Endothelial cell of umbilical vein (primary cell): Measurements from ENCODE around the gene AGTPBP1. TPM values are rescaled to one million over a fixed set of nuclear protein-coding genes. Genes with fewer than 3 reads are reported as not detected.

Experiments used
- BruUV-seq: library from RNA; stranded (reverse); fragments of 400-500 nt; replicated peaks from 2 replicates; lab custom pipeline; 2021; lab: Mats Ljungman, UMichigan
- CTCF ChIA-PET: fragments of 300-600, 350-600 bp; sonication (Branson Sonifier 250); formaldehyde crosslinking; loops from one replicate; lab custom pipeline; 2021; ENCODE audit warnings: antibody characterized with exemption, inconsistent platforms; lab: Charles Lee
- POLR2A ChIA-PET: fragments of 300-600, 350-600 bp; sonication (Branson Sonifier 250); formaldehyde crosslinking; loops from one replicate; lab custom pipeline; 2021; ENCODE audit warnings: antibody characterized with exemption, inconsistent platforms; lab: Charles Lee
- DNase-seq: peaks from one replicate; pipeline ENCODE4 v3.0.0-alpha.2; 2011; ENCODE audit warnings: low read depth, low spot score
- FAIRE-seq: peaks from 2 replicates; lab custom pipeline; 2011; peaks lifted over from hg19 to GRCh38; lab: Jason Lieb, UNC
- H2AFZ ChIP-seq: 2 replicates; pipeline ENCODE4 v1.6.0; 2012; ENCODE audit warnings: low read depth, low read length, control low read depth, inconsistent platforms
- H3K27ac ChIP-seq: 2 replicates; pipeline ENCODE4 v1.5.1; 2011; ENCODE audit warnings: low read depth, mild to moderate bottlenecking, control low read depth, low read length, moderate library complexity; ENCODE audit not compliant: insufficient read depth
- H3K27me3 ChIP-seq, 2 experiments: 2 replicates each; pipeline versions ENCODE4 v1.6.0 to v1.6.1; 2011; ENCODE audit warnings: low read length in 2 of 2, mixed read lengths in 1 of 2; ENCODE audit not compliant: control insufficient read depth in 2 of 2, insufficient read depth in 2 of 2
- H3K36me3 ChIP-seq, 2 experiments: 2 replicates in 1 of 2; 3 replicates in 1 of 2; pipeline ENCODE4 v1.5.1; 2011; ENCODE audit warnings: low read length in 2 of 2, mild to moderate bottlenecking in 1 of 2, moderate library complexity in 1 of 2; ENCODE audit not compliant: control insufficient read depth in 2 of 2, insufficient read depth in 2 of 2; ENCODE audit errors: extremely low read depth in 1 of 2
- H3K4me1 ChIP-seq: 3 replicates; pipeline ENCODE4 v1.5.1; 2011; ENCODE audit warnings: mild to moderate bottlenecking, low read length; ENCODE audit not compliant: control insufficient read depth, insufficient read depth; ENCODE audit errors: extremely low read depth
- H3K4me2 ChIP-seq: 2 replicates; pipeline ENCODE4 v1.6.1; 2011; ENCODE audit warnings: low read length, control low read depth, mixed read lengths; ENCODE audit not compliant: insufficient read depth
- H3K4me3 ChIP-seq, 3 experiments: fragments of 200-600 bp in 1 of 3; sonication (generic), shearing (Covaris generic) in 1 of 3; replicated peaks in 1 of 3; 2 replicates each; pipeline ENCODE4 v1.5.1; 2011 to 2016; ENCODE audit warnings: control low read depth in 3 of 3, low read length in 3 of 3, mild to moderate bottlenecking in 2 of 3, inconsistent platforms in 1 of 3, low read depth in 1 of 3, moderate library complexity in 1 of 3; ENCODE audit not compliant: insufficient read depth in 1 of 3
- H3K79me2 ChIP-seq: 2 replicates; pipeline ENCODE4 v1.6.0; 2012; ENCODE audit warnings: low read length, inconsistent platforms; ENCODE audit not compliant: control insufficient read depth, insufficient read depth
- H3K9ac ChIP-seq: replicated peaks from 2 replicates; pipeline ENCODE3; 2011; ENCODE audit warnings: low read length, control low read depth; ENCODE audit not compliant: insufficient read depth; ENCODE audit errors: extremely low read depth
- H3K9me1 ChIP-seq: replicated peaks from 3 replicates; pipeline ENCODE4 v1.6.0; 2011; ENCODE audit warnings: mild to moderate bottlenecking, low read length; ENCODE audit not compliant: control insufficient read depth, insufficient read depth; ENCODE audit errors: extremely low read depth
- H3K9me3 ChIP-seq: replicated peaks from 2 replicates; pipeline ENCODE4 v1.5.1; 2012; ENCODE audit warnings: low read length, inconsistent platforms; ENCODE audit not compliant: control insufficient read depth, insufficient read depth
- H4K20me1 ChIP-seq: replicated peaks from 2 replicates; pipeline ENCODE3; 2011; ENCODE audit warnings: mild to moderate bottlenecking, low read length; ENCODE audit not compliant: control insufficient read depth, insufficient read depth; ENCODE audit errors: extremely low read depth
- CTCF ChIP-seq, 2 donors: IDR thresholded peaks; 1 replicate in 1 of 2; 2 replicates in 1 of 2; pipeline ENCODE4 v1.5.1; 2011; ENCODE audit warnings: low read length in 2 of 2, mild to moderate bottlenecking in 2 of 2, moderate library complexity in 2 of 2, control low read depth in 1 of 2, inconsistent platforms in 1 of 2, low read depth in 1 of 2; ENCODE audit not compliant: insufficient read depth in 1 of 2; ENCODE audit errors: extremely low read depth in 1 of 2
- EZH2 ChIP-seq: IDR thresholded peaks from 2 replicates; pipeline ENCODE4 v1.6.1; 2012; ENCODE audit warnings: borderline replicate concordance, low read depth, mild to moderate bottlenecking, moderate library complexity, low read length, inconsistent platforms; ENCODE audit not compliant: severe bottlenecking
- FOS ChIP-seq: IDR thresholded peaks from 2 replicates; pipeline ENCODE4 v1.6.1; 2011; ENCODE audit warnings: mild to moderate bottlenecking, low read length, moderate library complexity, borderline replicate concordance; ENCODE audit not compliant: insufficient read depth
- GATA2 ChIP-seq: IDR thresholded peaks from 2 replicates; pipeline ENCODE4 v1.7.0; 2011; ENCODE audit warnings: low read depth, mild to moderate bottlenecking, moderate library complexity, mixed read lengths, low read length; ENCODE audit not compliant: insufficient read length, insufficient read depth
- JUN ChIP-seq: IDR thresholded peaks from 2 replicates; pipeline ENCODE4 v1.6.1; 2011; ENCODE audit warnings: borderline replicate concordance, low read depth; ENCODE audit not compliant: insufficient read length, insufficient read depth
- MAX ChIP-seq: IDR thresholded peaks from 2 replicates; pipeline ENCODE4 v1.6.1; 2011; ENCODE audit not compliant: insufficient read depth, insufficient read length
- MYC ChIP-seq: IDR thresholded peaks from one replicate; pipeline ENCODE4 v1.6.1; 2011; ENCODE audit warnings: mild to moderate bottlenecking, low read depth, low read length
- POLR2A ChIP-seq: IDR thresholded peaks from 2 replicates; pipeline ENCODE4 v1.6.1; 2012; ENCODE audit warnings: low read depth, mild to moderate bottlenecking, control low read depth, low read length
- POLR2AphosphoS5 ChIP-seq: IDR thresholded peaks from 2 replicates; pipeline ENCODE4 v1.6.1; 2012; ENCODE audit warnings: low read depth, mild to moderate bottlenecking, control low read depth, low read length, moderate library complexity; ENCODE audit not compliant: insufficient read depth
- dilution Hi-C: fragments of 300-500 bp; cut with MboI; formaldehyde crosslinking; loops from one replicate; pipeline ENCODE4 v1.15.0; 2019; ENCODE audit warnings: low sequenced_read_pairs; ENCODE audit not compliant: extremely low pct_ligation_motif_present
- intact Hi-C: fragments of 100-400 bp; cut with micrococcal nuclease; formaldehyde crosslinking; loops from one replicate; pipeline ENCODE4 v1.10.0; 2022
- polyA plus RNA-seq, 4 experiments: library from polyadenylated mRNA; depleted of rRNA in 3 of 4; stranded (reverse) in 3 of 4; unstranded in 1 of 4; fragments of >200 nt; gene quantifications; 2 replicates each; pipeline versions ENCODE4 v1.2.1 to v1.2.3, GENCODE V29; 2011 to 2012; ENCODE audit warnings: missing spikeins in 1 of 4
- total RNA-seq: library from RNA; stranded (reverse); gene quantifications from 2 replicates; pipeline ENCODE4 v1.2.3, GENCODE V29; 2021

AGTPBP1 gene
- total and polyA plus RNA-seq, 2 donors (not counting 3 experiments of a cell fraction or from before 2014, with no cell fraction given), result 4.2 to 18.4 TPM

GRCh38 chr9:85630676-85631075 lies 111.1 kb downstream of the AGTPBP1 start:
- Histone ChIP-seq H3K9me3 (no peaks in the 10 kb centered on the region), H2AFZ (no peak overlapping the region), H4K20me1 (no peaks in the 10 kb centered on the region), H3K27me3 (no peaks in the 10 kb centered on the region), H3K4me1 (no peaks in the 10 kb centered on the region), H3K79me2 (no peaks in the 10 kb centered on the region), H3K9ac (no peak overlapping the region), H3K27ac (no peak overlapping the region), H3K4me2 (no peak overlapping the region), H3K36me3 (no peaks in the 10 kb centered on the region), H3K9me1 (no peaks in the 10 kb centered on the region), H3K4me3 (no peak overlapping the region)
- intact Hi-C loops, result no loop called here
- CTCF ChIA-PET, result no interaction called here
- POLR2A ChIA-PET, result no interaction called here
- dilution Hi-C loops, result no loop called here
- DNase-seq (no peak), FAIRE-seq (no peak)
- no TSS peak for BruUV-seq
- TF ChIP-seq POLR2A (no peak), CTCF (IDR thresholded peaks at IDR 0.05; ENCODE audit: extremely low read depth in 1 of 2, insufficient read depth in 1 of 2, low read depth in 1 of 2, low read length in 2 of 2) (no peak), EZH2 (no peak), FOS (no peak), JUN (no peak), GATA2 (no peak), MAX (no peak), MYC (no peak), POLR2AphosphoS5 (no peak)
